Measurements from ENCODE around the gene NOSIP. TPM values are rescaled to one million over a fixed set of nuclear protein-coding genes. Genes with fewer than 3 reads are reported as not detected.
A peak's percentile ranks its signal among the peaks of the same experiment; 100 is the strongest.

Gene NOSIP
- total and polyA plus RNA-seq, 9 donors = 31.0 to 70.1 (median 58.7) TPM

GRCh38 chr19:49507803-49508494 lies 72.4 kb downstream of the NOSIP start:
- no peaks in the 10 kb centered on the region for H3K36me3 ChIP-seq
- no peak for DNase-seq
- TF ChIP-seq EP300 (IDR thresholded peaks at IDR 0.05) (no peak), POLR2A (IDR thresholded peaks at IDR 0.05) (no peak), CTCF (IDR thresholded peaks at IDR 0.05) (no peak)
- peaks cover 3% of the 10 kb centered on the region for H3K4me1 ChIP-seq (ENCODE audit: insufficient read depth)
- H3K9me3 ChIP-seq = no peaks in the 10 kb centered on the region
- WGBS, 3 donors = 57 to 72% (median 59%) methylated on average over 12 of the region's 12 CpGs
- H3K27ac ChIP-seq = no peak overlapping the region
- H3K27me3 ChIP-seq = no peaks in the 10 kb centered on the region
- intact Hi-C loops (cut with DNase I) = loop anchor here in 2 of 4 donors (5.0 kb wide), 2 partner anchors 34 to 44 kb away; no protein-coding TSS in a partner anchor
- no peak overlapping the region for H3K4me3 ChIP-seq

- WGBS, 3 donors = 43 to 50% (median 48%) methylated on average over 8 of the region's 8 CpGs
- Histone ChIP-seq H3K4me3 (no peak overlapping the region), H3K27me3 (no peaks in the 10 kb centered on the region), H3K36me3 (no peaks in the 10 kb centered on the region), H3K9me3 (no peaks in the 10 kb centered on the region), H3K4me1 (ENCODE audit: insufficient read depth) (no peaks in the 10 kb centered on the region), H3K27ac (no peak overlapping the region)
- intact Hi-C loops (cut with DNase I) = loop anchor here in 2 of 4 donors (5.0 kb wide), 2 partner anchors 36 to 46 kb away; no protein-coding TSS in a partner anchor
- TF ChIP-seq CTCF (IDR thresholded peaks at IDR 0.05) = peak in 1 of 3 donors; percentile 17
- TF ChIP-seq POLR2A (IDR thresholded peaks at IDR 0.05) = no peak
- no peak for DNase-seq
Measured at GRCh38 chr19:49506575-49507105, 73.7 kb downstream of the NOSIP start.

Small RNA genes lying within 50 kb of the gene (small RNA-seq; reads per million reads assigned to genes)
- not detected for gene RF00019

Other genes with a start within 250 kb of the NOSIP start
- gene CD37, start 245.2 kb downstream of the NOSIP start, total RNA-seq = 10 to 100 TPM in 1 of 7 donors, 1 to 10 TPM in 6; 1.5 to 11.6 (median 5.4) TPM
- gene CD37, start 245.2 kb downstream of the NOSIP start, polyA plus RNA-seq = 10 to 100 TPM in 1 of 2 donors, 1 to 10 TPM in 1; 3.5 to 21.5 TPM
- gene TEAD2, start 218.1 kb downstream of the NOSIP start, total RNA-seq = 10 to 100 TPM; 27.8 to 63.1 (median 47.3) TPM
- 10 to 100 TPM; 34.0 to 38.4 TPM for gene TEAD2, start 218.1 kb downstream of the NOSIP start, polyA plus RNA-seq
- gene DKKL1, start 216.7 kb downstream of the NOSIP start, total RNA-seq = 1 to 10 TPM in 5 of 7 donors, under 1 TPM in 1, not detected in 1; 0.22 to 2.4 (median 1.3) TPM
- under 1 TPM; 0.35 to 0.42 TPM for gene DKKL1, start 216.7 kb downstream of the NOSIP start, polyA plus RNA-seq
- under 1 TPM in 1 of 7 donors, not detected in 6; 0.23 TPM for gene KASH5, start 192.3 kb downstream of the NOSIP start, total RNA-seq
- under 1 TPM in 1 of 2 donors, not detected in 1; 0.15 TPM for gene KASH5, start 192.3 kb downstream of the NOSIP start, polyA plus RNA-seq
- not detected for gene PTH2, start 157.1 kb downstream of the NOSIP start, total RNA-seq
- gene PTH2, start 157.1 kb downstream of the NOSIP start, polyA plus RNA-seq = not detected
- gene GFY, start 155.2 kb downstream of the NOSIP start, total RNA-seq = not detected
- not detected for gene GFY, start 155.2 kb downstream of the NOSIP start, polyA plus RNA-seq
- under 1 TPM in 5 of 7 donors, not detected in 2; 0.15 to 0.57 (median 0.17) TPM for gene SLC17A7, start 139.0 kb downstream of the NOSIP start, total RNA-seq
- gene SLC17A7, start 139.0 kb downstream of the NOSIP start, polyA plus RNA-seq = 1 to 10 TPM in 1 of 2 donors, under 1 TPM in 1; 0.19 to 2.5 TPM
- 10 to 100 TPM; 42.6 to 69.4 (median 58.5) TPM for gene PIH1D1, start 128.7 kb downstream of the NOSIP start, total RNA-seq
- gene PIH1D1, start 128.7 kb downstream of the NOSIP start, polyA plus RNA-seq = 10 to 100 TPM; 28.6 to 63.5 TPM
- 10 to 100 TPM; 15.8 to 24.2 (median 20.2) TPM for gene ALDH16A1, start 127.3 kb downstream of the NOSIP start, total RNA-seq
- 10 to 100 TPM in 1 of 2 donors, under 1 TPM in 1; 0.93 to 22.5 TPM for gene ALDH16A1, start 127.3 kb downstream of the NOSIP start, polyA plus RNA-seq
- gene FLT3LG, start 106.3 kb downstream of the NOSIP start, total RNA-seq = 10 to 100 TPM in 5 of 7 donors, 1 to 10 TPM in 2; 5.1 to 15.2 (median 12.2) TPM
- gene FLT3LG, start 106.3 kb downstream of the NOSIP start, polyA plus RNA-seq = 10 to 100 TPM in 1 of 2 donors, 1 to 10 TPM in 1; 3.9 to 15.3 TPM
- 1,000 to 10,000 TPM; 4,998 to 9,736 (median 6,664) TPM for gene RPL13A, start 92.9 kb downstream of the NOSIP start, total RNA-seq
- 1,000 to 10,000 TPM; 3,682 to 6,907 TPM for gene RPL13A, start 92.9 kb downstream of the NOSIP start, polyA plus RNA-seq
- gene RPS11, start 84.1 kb downstream of the NOSIP start, total RNA-seq = over 10,000 TPM in 2 of 7 donors, 1,000 to 10,000 TPM in 5; 2,881 to 13,366 (median 4,211) TPM
- gene RPS11, start 84.1 kb downstream of the NOSIP start, polyA plus RNA-seq = 1,000 to 10,000 TPM; 8,754 to 9,572 TPM
- gene FCGRT, start 67.9 kb downstream of the NOSIP start, total RNA-seq = 100 to 1,000 TPM; 158 to 247 (median 238) TPM
- 100 to 1,000 TPM; 180 to 295 TPM for gene FCGRT, start 67.9 kb downstream of the NOSIP start, polyA plus RNA-seq
- 10 to 100 TPM; 26.4 to 54.8 (median 37.8) TPM for gene RCN3, start 52.6 kb downstream of the NOSIP start, total RNA-seq
- 10 to 100 TPM; 13.6 to 37.5 TPM for gene RCN3, start 52.6 kb downstream of the NOSIP start, polyA plus RNA-seq
- gene PRRG2, start 760 bp upstream of the NOSIP start, total RNA-seq = 1 to 10 TPM in 3 of 7 donors, under 1 TPM in 1, not detected in 3; 0.77 to 4.0 (median 1.6) TPM
- under 1 TPM; 0.65 to 0.75 TPM for gene PRRG2, start 760 bp upstream of the NOSIP start, polyA plus RNA-seq
- 10 to 100 TPM in 5 of 7 donors, 1 to 10 TPM in 2; 8.1 to 44.1 (median 31.8) TPM for gene PRR12, start 10.6 kb upstream of the NOSIP start, total RNA-seq
- gene PRR12, start 10.6 kb upstream of the NOSIP start, polyA plus RNA-seq = 10 to 100 TPM in 1 of 2 donors, 1 to 10 TPM in 1; 2.8 to 22.8 TPM
- gene RRAS, start 59.6 kb upstream of the NOSIP start, total RNA-seq = 10 to 100 TPM; 28.7 to 62.8 (median 37.6) TPM
- gene RRAS, start 59.6 kb upstream of the NOSIP start, polyA plus RNA-seq = 10 to 100 TPM; 24.2 to 63.4 TPM
- 10 to 100 TPM; 14.9 to 94.6 (median 68.8) TPM for gene SCAF1, start 61.7 kb upstream of the NOSIP start, total RNA-seq
- 10 to 100 TPM in 1 of 2 donors, 1 to 10 TPM in 1; 3.3 to 29.1 TPM for gene SCAF1, start 61.7 kb upstream of the NOSIP start, polyA plus RNA-seq
- 10 to 100 TPM; 46.1 to 89.0 (median 69.5) TPM for gene IRF3, start 85.3 kb upstream of the NOSIP start, total RNA-seq
- gene IRF3, start 85.3 kb upstream of the NOSIP start, polyA plus RNA-seq = 10 to 100 TPM; 24.2 to 76.9 TPM
- 10 to 100 TPM in 6 of 7 donors, 1 to 10 TPM in 1; 8.0 to 21.0 (median 15.6) TPM for gene BCL2L12, start 85.4 kb upstream of the NOSIP start, total RNA-seq
- gene BCL2L12, start 85.4 kb upstream of the NOSIP start, polyA plus RNA-seq = 10 to 100 TPM in 1 of 2 donors, 1 to 10 TPM in 1; 6.7 to 17.7 TPM
- gene PRMT1, start 96.7 kb upstream of the NOSIP start, total RNA-seq = 100 to 1,000 TPM; 125 to 174 (median 152) TPM
- 100 to 1,000 TPM in 1 of 2 donors, 10 to 100 TPM in 1; 57.1 to 182 TPM for gene PRMT1, start 96.7 kb upstream of the NOSIP start, polyA plus RNA-seq
- 1 to 10 TPM in 4 of 7 donors, under 1 TPM in 3; 0.48 to 1.9 (median 1.3) TPM for gene ADM5, start 109.0 kb upstream of the NOSIP start, total RNA-seq
- 1 to 10 TPM in 1 of 2 donors, not detected in 1; 1.6 TPM for gene ADM5, start 109.0 kb upstream of the NOSIP start, polyA plus RNA-seq
- 10 to 100 TPM in 4 of 7 donors, 1 to 10 TPM in 3; 4.6 to 25.8 (median 14.5) TPM for gene CPT1C, start 110.6 kb upstream of the NOSIP start, total RNA-seq
- 10 to 100 TPM in 1 of 2 donors, 1 to 10 TPM in 1; 9.4 to 12.9 TPM for gene CPT1C, start 110.6 kb upstream of the NOSIP start, polyA plus RNA-seq
- gene TSKS, start 182.8 kb upstream of the NOSIP start, total RNA-seq = under 1 TPM in 3 of 7 donors, not detected in 4; 0.32 to 0.71 (median 0.46) TPM
- under 1 TPM; 0.15 to 0.30 TPM for gene TSKS, start 182.8 kb upstream of the NOSIP start, polyA plus RNA-seq
- 100 to 1,000 TPM in 3 of 7 donors, 10 to 100 TPM in 4; 56.0 to 126 (median 99.3) TPM for gene AP2A1, start 186.4 kb upstream of the NOSIP start, total RNA-seq
- gene AP2A1, start 186.4 kb upstream of the NOSIP start, polyA plus RNA-seq = 10 to 100 TPM; 37.8 to 72.2 TPM
- 10 to 100 TPM; 23.3 to 48.6 (median 27.5) TPM for gene FUZ, start 232.7 kb upstream of the NOSIP start, total RNA-seq
- gene FUZ, start 232.7 kb upstream of the NOSIP start, polyA plus RNA-seq = 10 to 100 TPM; 13.4 to 36.9 TPM
- gene MED25, start 237.7 kb upstream of the NOSIP start, total RNA-seq = 10 to 100 TPM; 30.3 to 89.9 (median 85.3) TPM
- 10 to 100 TPM; 34.3 to 67.4 TPM for gene MED25, start 237.7 kb upstream of the NOSIP start, polyA plus RNA-seq